Measurements from ENCODE around the gene TMEM185B. TPM values are rescaled to one million over a fixed set of nuclear protein-coding genes. Genes with fewer than 3 reads are reported as not detected.

The TMEM185B gene
- total RNA-seq, 1 donor from 2014 or later: 22.4 TPM

GRCh38 chr2:120233292-120233691, 10.1 kb upstream of the TMEM185B start:
- H3K4me3 Mint-ChIP-seq: no peak overlapping the region
- H3K27me3 Mint-ChIP-seq (ENCODE audit: low read depth): peaks cover 3% of the 10 kb centered on the region
- DNase-seq (ENCODE audit: low read depth, low spot score): no peak
- no peak for TF ChIP-seq CTCF (conservative IDR thresholded peaks at IDR 0.05)
- no peaks in the 10 kb centered on the region for H3K36me3 Mint-ChIP-seq (ENCODE audit: low read depth)
- H3K4me1 Mint-ChIP-seq: peaks cover 12% of the 10 kb centered on the region
- no peak overlapping the region for H3K27ac Mint-ChIP-seq (ENCODE audit: unreplicated experiment)
- H3K9me3 Mint-ChIP-seq: peaks cover 2% of the 10 kb centered on the region

GRCh38 chr2:120231974-120232635, 8.9 kb upstream of the TMEM185B start:
- no peak for DNase-seq (ENCODE audit: low read depth, low spot score)
- no peak overlapping the region for H3K4me3 Mint-ChIP-seq
- TF ChIP-seq CTCF (conservative IDR thresholded peaks at IDR 0.05): no peak
- peaks cover 9% of the 10 kb centered on the region for H3K4me1 Mint-ChIP-seq
- H3K27ac Mint-ChIP-seq (ENCODE audit: unreplicated experiment): no peak overlapping the region
- peaks cover 8% of the 10 kb centered on the region for H3K27me3 Mint-ChIP-seq (ENCODE audit: low read depth)
- peaks cover 2% of the 10 kb centered on the region for H3K9me3 Mint-ChIP-seq
- H3K36me3 Mint-ChIP-seq (ENCODE audit: low read depth): no peaks in the 10 kb centered on the region

GRCh38 chr2:120231564-120231973, 8.4 kb upstream of the TMEM185B start:
- H3K27ac Mint-ChIP-seq (ENCODE audit: unreplicated experiment): no peak overlapping the region
- H3K27me3 Mint-ChIP-seq (ENCODE audit: low read depth): peaks cover 10% of the 10 kb centered on the region
- TF ChIP-seq CTCF (conservative IDR thresholded peaks at IDR 0.05): no peak
- H3K36me3 Mint-ChIP-seq (ENCODE audit: low read depth): no peaks in the 10 kb centered on the region
- DNase-seq (ENCODE audit: low read depth, low spot score): no peak
- peaks cover 6% of the 10 kb centered on the region for H3K4me1 Mint-ChIP-seq
- H3K9me3 Mint-ChIP-seq: peaks cover 2% of the 10 kb centered on the region
- H3K4me3 Mint-ChIP-seq: no peak overlapping the region

- DNase-seq (ENCODE audit: low read depth, low spot score): no peak
- H3K27me3 Mint-ChIP-seq (ENCODE audit: low read depth): peaks cover 14% of the 10 kb centered on the region
- no peaks in the 10 kb centered on the region for H3K36me3 Mint-ChIP-seq (ENCODE audit: low read depth)
- H3K4me1 Mint-ChIP-seq: peaks cover 6% of the 10 kb centered on the region
- no peak overlapping the region for H3K4me3 Mint-ChIP-seq
- no peak overlapping the region for H3K27ac Mint-ChIP-seq (ENCODE audit: unreplicated experiment)
- peaks cover 2% of the 10 kb centered on the region for H3K9me3 Mint-ChIP-seq
- TF ChIP-seq CTCF (conservative IDR thresholded peaks at IDR 0.05): no peak
Measured at GRCh38 chr2:120230515-120231471, 7.6 kb upstream of the TMEM185B start.

- peaks cover 21% of the 10 kb centered on the region for H3K27me3 Mint-ChIP-seq (ENCODE audit: low read depth)
- H3K9me3 Mint-ChIP-seq: no peaks in the 10 kb centered on the region
Measured at GRCh38 chr2:120229341-120229740, 6.1 kb upstream of the TMEM185B start.

More at GRCh38 chr2:120229341-120229740, 6.1 kb upstream of the TMEM185B start:
- DNase-seq (ENCODE audit: low read depth, low spot score): no peak
- Mint-ChIP-seq H3K36me3 (ENCODE audit: low read depth) (no peaks in the 10 kb centered on the region), H3K4me1 (peaks cover 6% of the 10 kb centered on the region), H3K4me3 (no peak overlapping the region), H3K27ac (ENCODE audit: unreplicated experiment) (no peak overlapping the region)
- TF ChIP-seq CTCF (conservative IDR thresholded peaks at IDR 0.05): no peak

Measured in neural crest cell (in vitro differentiated cells).